Measurements from ENCODE around the gene WDR47.
"Not testable (repeated sequence)": the region's sequence is repeated elsewhere in the genome, so short reads cannot be mapped to it uniquely, and the experiment has no call there.

GRCh38 chr1:109029493-109029892 lies 12.4 kb downstream of the WDR47 start:
- TF ChIP-seq POLR2AphosphoS5, POLR2A, SPI1, TAF1 (IDR thresholded peaks at IDR 0.05; ENCODE audit: low read depth, low read length): not testable (repeated sequence)

Measured in GM12891 (cell line).